ENCODE measurements around the gene RABL3.
A peak's percentile ranks its signal among the peaks of the same experiment; 100 is the strongest.
"Not testable (repeated sequence)": the region's sequence is repeated elsewhere in the genome, so short reads cannot be mapped to it uniquely, and the experiment has no call there.

RABL3 gene

GRCh38 chr3:120742198-120742848 lies at the start of gene RABL3, which contains the start of gene GTF2E1:
TSS of gene RABL3 (minus strand) at chr3:120742516. CDS start at chr3:120742507, 9 bp downstream.
TSS of gene GTF2E1 (plus strand) at chr3:120742744. CDS start at chr3:120750553, 7,809 bp downstream.
- peak; percentile 100 for DNase-seq (ENCODE audit: low read depth)

DNA sequence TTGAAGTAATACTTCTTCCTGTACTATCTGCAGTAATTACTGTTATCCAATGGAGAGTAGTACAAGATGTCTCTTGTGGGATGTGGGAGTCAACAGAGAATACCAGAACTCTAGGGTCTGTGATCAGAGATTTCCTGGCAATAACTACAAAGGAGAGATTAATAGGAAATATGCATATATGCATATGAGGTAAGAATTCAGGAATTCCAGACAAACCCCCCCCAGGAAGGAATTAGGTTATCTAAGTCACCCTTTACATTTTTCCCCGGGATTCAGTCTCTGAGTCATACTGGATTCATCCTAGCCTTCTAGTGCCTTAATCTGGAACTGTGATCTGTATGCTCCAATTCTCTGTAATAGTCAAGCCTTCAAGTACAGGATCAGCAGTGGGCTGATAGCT lies 49.6 kb upstream of the RABL3 start:
- peak; percentile 90 for DNase-seq (ENCODE audit: low read depth)

GRCh38 chr3:120791010-120791409 lies 48.7 kb upstream of the RABL3 start:
- no peak for DNase-seq (ENCODE audit: low read depth)

GRCh38 chr3:120785832-120786231 lies 43.5 kb upstream of the RABL3 start:
- DNase-seq (ENCODE audit: low read depth): not testable (repeated sequence)

- DNase-seq (ENCODE audit: low read depth): peak; percentile 97
These were observed 38.7 kb upstream of the RABL3 start for GRCh38 chr3:120780977-120781376.

DNA sequence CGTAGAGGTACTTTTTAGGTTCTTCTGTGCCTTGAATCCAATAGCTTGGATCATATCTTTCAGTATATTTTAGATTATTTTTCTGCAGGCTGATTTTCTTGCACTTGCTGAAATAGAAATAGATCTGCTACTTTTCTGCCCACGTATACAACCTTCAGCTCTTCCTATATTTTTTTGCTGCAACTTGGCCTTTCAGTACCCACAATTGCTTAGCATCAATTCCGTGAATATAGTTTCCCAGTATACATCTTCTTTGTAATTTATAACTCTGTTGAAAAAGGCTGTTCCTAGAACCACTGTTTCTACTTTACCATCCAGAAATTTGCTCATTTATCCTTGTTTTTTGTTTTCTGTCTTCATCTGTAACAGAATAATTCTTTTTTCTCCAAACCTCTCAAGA lies 36.5 kb upstream of the RABL3 start:
- no peak for DNase-seq (ENCODE audit: low read depth)

- no peak for DNase-seq (ENCODE audit: low read depth)
These were observed 33.1 kb upstream of the RABL3 start for GRCh38 chr3:120775411-120775810.

DNA sequence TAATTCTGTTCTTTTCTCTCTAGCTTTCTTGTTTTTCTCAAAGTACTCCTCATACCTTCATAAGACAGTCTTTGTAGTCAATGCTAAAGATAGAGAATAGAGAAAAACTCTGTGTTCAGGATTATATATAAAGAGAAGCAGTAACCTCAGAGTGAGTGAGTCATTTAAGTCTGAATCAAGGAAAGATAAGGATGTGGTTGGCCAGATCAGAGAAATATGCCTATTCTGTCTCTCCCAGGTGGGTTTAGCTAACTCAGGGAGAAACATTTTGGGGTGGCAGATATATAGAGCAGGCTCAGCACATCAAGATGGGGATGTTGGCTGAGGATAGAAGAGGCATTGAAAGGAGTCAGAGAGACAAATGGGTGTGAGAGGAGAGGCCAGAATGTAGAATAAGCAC lies 31.6 kb upstream of the RABL3 start:
- peak; percentile 66 for DNase-seq (ENCODE audit: low read depth)

DNA sequence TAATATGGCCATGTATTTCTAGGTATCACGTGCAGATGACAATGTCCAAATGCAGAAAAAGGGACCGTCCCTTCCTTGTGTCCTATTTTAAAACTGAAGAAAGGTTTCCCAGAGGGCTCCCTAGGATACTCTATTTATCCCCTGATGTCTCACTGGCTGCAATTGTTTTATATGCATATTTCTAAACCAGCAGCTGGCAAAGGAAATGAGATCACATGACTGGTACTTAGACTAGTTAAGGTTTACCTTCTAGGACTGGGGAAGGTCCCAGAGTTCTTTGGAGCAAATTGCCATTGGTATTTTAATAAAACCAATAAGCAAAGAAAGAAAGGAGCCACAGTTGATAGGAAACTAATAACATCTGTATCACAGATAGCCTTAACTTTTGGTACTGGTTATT lies 29.8 kb upstream of the RABL3 start:
- no peak for DNase-seq (ENCODE audit: low read depth)

- no peak for DNase-seq (ENCODE audit: low read depth)
These were observed 28.6 kb upstream of the RABL3 start for GRCh38 chr3:120770891-120771290.

- DNase-seq (ENCODE audit: low read depth): no peak
These were observed 27.1 kb upstream of the RABL3 start for GRCh38 chr3:120769436-120769835.

DNA sequence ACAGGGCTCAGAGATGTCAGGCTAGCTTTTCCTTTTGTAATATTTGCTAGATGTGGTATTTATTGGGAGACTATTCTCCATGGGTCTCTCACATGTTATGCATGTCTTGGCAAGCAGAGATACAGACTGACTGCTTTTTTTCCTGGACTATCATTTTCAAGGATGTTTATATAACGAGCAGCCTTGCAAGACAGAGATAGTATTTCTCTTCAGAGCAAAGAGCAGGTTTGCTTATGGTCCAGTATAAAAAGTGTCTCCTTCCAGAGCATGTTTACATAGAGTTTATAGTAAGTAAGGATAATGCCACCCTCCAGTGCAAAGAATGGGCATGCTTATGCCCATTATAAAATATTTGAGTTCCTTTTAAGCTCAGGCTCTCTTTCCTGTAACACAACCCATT lies 24.8 kb upstream of the RABL3 start:
- no peak for DNase-seq (ENCODE audit: low read depth)

DNA sequence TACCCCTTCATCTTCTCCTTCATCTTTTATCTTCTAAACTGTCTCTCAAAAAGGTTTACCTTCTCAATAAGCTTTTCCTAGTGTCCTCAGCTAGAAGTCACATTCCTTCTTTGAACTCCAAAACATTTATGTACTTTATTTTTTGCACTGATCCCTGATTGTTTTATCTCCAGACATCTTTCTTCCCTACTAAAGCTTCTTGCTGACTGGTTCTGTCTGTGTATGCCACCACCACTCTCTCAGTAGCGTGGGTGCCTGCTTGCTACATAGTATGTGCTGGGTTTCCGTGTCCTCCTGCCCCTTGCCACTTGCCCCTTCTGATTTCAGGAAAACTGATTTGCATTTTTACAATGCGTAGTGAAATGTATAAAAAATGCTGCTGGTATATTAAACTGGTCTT lies 24.3 kb upstream of the RABL3 start:
- no peak for DNase-seq (ENCODE audit: low read depth)

DNA sequence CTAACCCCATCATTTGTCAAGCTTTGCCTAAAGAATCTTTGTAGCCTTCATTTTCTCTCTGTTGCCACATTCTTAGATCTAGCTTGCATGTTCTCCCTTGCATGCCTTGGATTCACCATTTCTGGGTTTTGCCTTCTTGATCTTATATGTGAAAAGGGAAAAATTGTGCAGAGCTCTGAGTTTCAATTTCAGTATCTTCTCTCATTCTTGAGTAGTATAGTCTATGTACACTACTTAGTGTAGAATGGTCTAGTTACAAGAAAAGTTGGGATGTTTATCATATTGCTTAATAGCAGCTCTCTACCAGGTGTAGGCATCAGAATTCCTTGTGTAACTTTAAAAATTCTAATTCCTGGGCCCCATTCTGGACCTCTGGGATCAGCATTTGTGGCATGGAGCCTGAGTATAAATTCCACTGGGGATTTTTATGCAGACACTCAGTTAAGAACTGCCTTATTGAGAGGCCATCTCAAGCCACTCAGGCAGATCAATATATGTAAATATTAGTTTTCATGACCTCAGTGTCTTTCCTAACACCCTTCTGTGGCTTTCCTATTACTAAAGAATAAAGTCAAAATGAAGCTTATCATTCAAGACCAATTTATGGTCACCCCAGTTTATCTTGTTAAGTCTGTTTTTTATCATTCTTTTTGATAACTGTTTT lies 23.6 kb upstream of the RABL3 start:
- no peak for DNase-seq (ENCODE audit: low read depth)

DNA sequence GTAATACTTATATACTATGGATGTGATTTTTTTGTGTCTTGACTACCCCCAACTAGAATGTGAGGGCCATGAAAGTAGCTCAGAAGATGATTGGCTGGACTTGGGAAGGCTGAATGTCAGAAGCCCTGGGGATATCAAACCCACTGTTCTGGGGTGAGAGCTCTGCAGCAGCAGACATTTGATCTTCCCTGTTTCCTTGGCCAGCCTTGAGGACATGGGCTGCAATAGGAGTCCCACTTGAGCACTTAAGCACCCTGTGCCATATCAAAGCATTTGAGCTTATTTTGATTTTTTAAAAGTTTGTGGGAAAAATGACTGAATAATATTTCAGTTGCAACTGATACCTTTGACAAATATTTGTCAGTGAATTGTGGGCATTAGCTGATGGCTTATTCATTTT lies 21.9 kb upstream of the RABL3 start:
- DNase-seq (ENCODE audit: low read depth): no peak

- no peak for DNase-seq (ENCODE audit: low read depth)
These were observed 21.3 kb upstream of the RABL3 start for GRCh38 chr3:120763601-120764000.

- peak; percentile 39 for DNase-seq (ENCODE audit: low read depth)
These were observed 20.3 kb upstream of the RABL3 start for GRCh38 chr3:120762615-120763014.

GRCh38 chr3:120758551-120758950 lies 16.2 kb upstream of the RABL3 start:
- DNase-seq (ENCODE audit: low read depth): not testable (repeated sequence)

- no peak for DNase-seq (ENCODE audit: low read depth)
These were observed 13.7 kb upstream of the RABL3 start for GRCh38 chr3:120756061-120756460.

- no peak for DNase-seq (ENCODE audit: low read depth)
These were observed 11.5 kb upstream of the RABL3 start for GRCh38 chr3:120753810-120754209.

GRCh38 chr3:120752865-120753264 lies 10.5 kb upstream of the RABL3 start:
- no peak for DNase-seq (ENCODE audit: low read depth)

DNA sequence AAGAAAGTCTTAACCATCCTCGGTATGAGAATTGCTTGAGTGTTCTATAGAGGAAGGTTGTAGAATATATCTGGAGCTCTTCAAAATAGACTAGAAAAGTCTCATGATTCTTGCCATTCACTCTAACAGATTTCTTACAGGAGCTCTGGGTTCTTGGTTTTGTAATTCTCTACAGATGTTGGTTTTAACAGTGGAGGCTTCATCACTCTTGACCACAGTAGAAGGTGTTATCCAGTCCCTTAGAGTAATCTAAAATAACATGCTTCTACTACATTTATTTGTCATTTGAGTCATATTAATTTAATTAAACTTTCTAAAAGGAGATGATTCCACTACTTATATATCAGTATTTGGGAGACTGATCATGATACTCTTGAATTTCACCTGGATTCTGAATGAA lies 9.9 kb upstream of the RABL3 start:
- DNase-seq (ENCODE audit: low read depth): no peak

GRCh38 chr3:120749843-120750242 lies 7.5 kb upstream of the RABL3 start:
- no peak for DNase-seq (ENCODE audit: low read depth)

DNA sequence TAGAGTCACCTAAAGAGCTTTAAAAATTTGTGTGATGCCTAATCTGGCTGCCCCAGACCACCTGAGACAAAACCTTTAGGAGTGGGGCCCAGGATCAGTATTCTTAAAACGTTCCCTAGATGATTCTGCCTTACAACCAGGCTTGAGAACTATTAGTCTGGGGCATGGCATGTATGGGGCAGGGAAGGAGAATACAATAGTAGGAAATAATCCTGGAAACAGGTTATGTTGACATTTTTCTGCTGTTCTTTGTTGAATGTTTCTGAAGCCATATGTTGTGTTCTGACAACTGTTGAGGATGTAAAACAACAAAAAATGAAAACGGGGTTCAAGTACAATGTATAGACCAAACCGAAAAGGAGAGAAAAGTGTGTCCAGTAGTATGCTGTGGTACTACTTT lies 3.1 kb upstream of the RABL3 start:
- DNase-seq (ENCODE audit: low read depth): no peak
